ENCODE data around the gene SPATA12.

The SPATA12 gene

GRCh38 chr3:57060089-57060821, at the start of gene SPATA12:
TSS of gene SPATA12 (plus strand) at chr3:57060664. CDS start at chr3:57073695, 13,031 bp downstream.
- no peak for TF ChIP-seq JUND (IDR thresholded peaks at IDR 0.05; ENCODE audit: low read depth)
- in situ Hi-C loops (cut with HindIII; ENCODE audit: low pct_unique_long_range_greater_than_20kb, low sequenced_read_pairs), result no loop called here
- peak in 1 of 2 experiments; percentile 36 for DNase-seq (ENCODE audit: low read depth in 1 of 2, low spot score in 1 of 2)

DNA sequence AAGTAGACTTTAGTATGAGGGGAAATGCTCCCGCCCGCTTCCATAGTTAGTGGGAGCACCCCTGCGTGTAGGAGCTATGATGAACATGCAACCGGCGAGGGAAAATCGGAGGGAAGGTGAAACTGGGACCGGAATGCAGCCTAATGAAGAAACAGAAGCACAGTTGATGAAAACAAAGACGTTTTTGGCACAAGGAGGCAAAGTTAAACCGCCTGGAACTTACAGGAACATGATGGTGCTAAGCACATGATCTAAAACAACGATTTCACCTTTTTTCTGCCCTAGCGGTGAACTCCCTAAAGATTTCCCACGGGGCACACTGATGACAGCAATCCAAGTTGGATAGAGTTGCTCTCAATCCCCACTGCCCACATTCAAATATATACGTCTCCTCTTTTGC, 49.4 kb upstream of the SPATA12 start:
- DNase-seq (ENCODE audit: low read depth in 1 of 2, low spot score in 1 of 2), result no peak
- in situ Hi-C loops (cut with HindIII; ENCODE audit: low pct_unique_long_range_greater_than_20kb, low sequenced_read_pairs), result no loop called here
- no peak for TF ChIP-seq JUND (IDR thresholded peaks at IDR 0.05; ENCODE audit: low read depth)

DNA sequence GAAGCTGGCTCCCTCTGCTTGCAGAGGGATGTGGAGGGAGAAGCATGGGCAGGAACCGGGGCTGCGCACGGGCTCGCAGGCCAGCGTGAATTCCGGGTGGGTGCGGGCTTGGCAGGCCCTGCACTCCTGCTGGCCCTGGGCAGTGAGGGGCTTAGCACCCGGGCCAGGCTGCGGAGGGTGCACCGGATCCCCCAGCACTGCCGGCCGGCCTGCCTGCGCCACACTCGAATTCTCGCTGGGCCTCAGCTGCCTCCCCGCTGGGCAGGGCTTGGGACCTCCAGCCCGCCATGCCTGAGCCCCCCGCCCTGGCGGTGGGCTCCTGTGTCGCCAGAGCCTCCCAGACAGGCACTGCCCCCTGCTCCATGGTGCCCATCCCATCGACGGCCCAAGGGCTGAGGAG, 47.6 kb upstream of the SPATA12 start:
- in situ Hi-C loops (cut with HindIII; ENCODE audit: low pct_unique_long_range_greater_than_20kb, low sequenced_read_pairs), result no loop called here
- no peak for DNase-seq (ENCODE audit: low read depth in 1 of 2, low spot score in 1 of 2)
- TF ChIP-seq JUND (IDR thresholded peaks at IDR 0.05; ENCODE audit: low read depth), result no peak

DNA sequence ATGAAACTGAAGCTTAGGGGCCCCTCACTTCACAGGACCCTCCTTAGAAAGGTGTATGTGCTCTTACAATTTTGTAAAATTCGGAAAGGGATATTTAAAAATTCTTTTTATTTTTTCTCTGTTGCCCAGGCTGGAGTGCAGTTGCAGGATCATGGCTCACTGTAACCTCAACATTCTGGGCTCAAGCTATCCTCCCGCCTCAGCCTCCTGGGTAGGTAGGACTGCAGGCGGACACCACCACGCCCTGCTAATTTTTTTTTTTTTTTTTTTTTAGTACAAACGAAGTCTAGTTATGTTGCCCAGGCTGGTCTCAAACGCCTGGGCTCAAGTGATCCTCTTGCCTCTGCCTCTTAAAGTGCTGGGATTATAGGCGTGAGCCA, 45.1 kb upstream of the SPATA12 start:
- no peak for DNase-seq (ENCODE audit: low read depth in 1 of 2, low spot score in 1 of 2)
- TF ChIP-seq JUND (IDR thresholded peaks at IDR 0.05; ENCODE audit: low read depth), result no peak
- in situ Hi-C loops (cut with HindIII; ENCODE audit: low pct_unique_long_range_greater_than_20kb, low sequenced_read_pairs), result no loop called here

DNA sequence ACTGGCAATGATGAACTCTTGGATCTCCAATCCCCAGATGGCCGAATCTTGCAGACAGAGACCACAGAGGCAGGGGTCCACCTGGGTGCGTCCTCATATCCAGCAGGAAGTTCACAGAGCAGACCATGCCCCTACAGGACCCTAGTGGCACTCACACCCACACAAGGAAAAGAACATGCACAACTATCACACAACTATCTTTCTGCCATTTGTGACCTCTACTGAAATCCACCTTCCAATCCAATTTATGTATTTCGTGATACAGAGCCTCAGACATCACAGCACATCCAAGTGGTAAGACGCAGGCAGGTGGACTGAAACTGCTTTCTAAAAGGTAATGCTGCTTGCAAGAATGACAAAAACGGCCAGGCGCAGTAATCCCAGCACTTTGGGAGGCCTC, 44.6 kb upstream of the SPATA12 start:
- no peak for TF ChIP-seq JUND (IDR thresholded peaks at IDR 0.05; ENCODE audit: low read depth)
- in situ Hi-C loops (cut with HindIII; ENCODE audit: low pct_unique_long_range_greater_than_20kb, low sequenced_read_pairs), result no loop called here
- no peak for DNase-seq (ENCODE audit: low read depth in 1 of 2, low spot score in 1 of 2)

GRCh38 chr3:57017459-57017845, 43.0 kb upstream of the SPATA12 start:
- TF ChIP-seq JUND (IDR thresholded peaks at IDR 0.05; ENCODE audit: low read depth), result no peak
- in situ Hi-C loops (cut with HindIII; ENCODE audit: low pct_unique_long_range_greater_than_20kb, low sequenced_read_pairs), result no loop called here

DNA sequence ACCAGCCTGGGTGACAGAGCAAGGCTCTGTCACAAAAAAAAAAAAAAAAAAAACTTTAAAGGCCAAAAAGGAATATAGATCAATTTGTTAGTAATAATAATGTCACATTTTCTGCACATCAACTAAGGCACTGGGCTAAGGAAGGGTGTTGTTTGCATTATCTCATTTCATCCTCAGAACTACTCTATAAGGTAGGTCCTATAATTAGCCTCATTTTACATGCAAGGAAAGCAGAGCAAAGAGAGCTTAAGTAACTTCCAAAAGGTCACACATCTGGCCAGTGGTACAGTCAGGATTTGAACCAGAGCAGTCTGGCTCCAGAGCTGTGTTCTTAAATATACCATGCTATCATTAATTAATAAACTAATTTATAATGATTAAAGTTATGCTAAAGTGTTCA, 42.2 kb upstream of the SPATA12 start:
- no peak for DNase-seq (ENCODE audit: low read depth in 1 of 2, low spot score in 1 of 2)
- TF ChIP-seq JUND (IDR thresholded peaks at IDR 0.05; ENCODE audit: low read depth), result no peak
- in situ Hi-C loops (cut with HindIII; ENCODE audit: low pct_unique_long_range_greater_than_20kb, low sequenced_read_pairs), result no loop called here

More at GRCh38 chr3:57017459-57017845, 43.0 kb upstream of the SPATA12 start:
- DNase-seq (ENCODE audit: low read depth in 1 of 2, low spot score in 1 of 2), result no peak

- in situ Hi-C loops (cut with HindIII; ENCODE audit: low pct_unique_long_range_greater_than_20kb, low sequenced_read_pairs), result no loop called here
- no peak for DNase-seq (ENCODE audit: low read depth in 1 of 2, low spot score in 1 of 2)
- no peak for TF ChIP-seq JUND (IDR thresholded peaks at IDR 0.05; ENCODE audit: low read depth)
Observed at GRCh38 chr3:57019057-57019456, 41.4 kb upstream of the SPATA12 start.

GRCh38 chr3:57025237-57025636, 35.2 kb upstream of the SPATA12 start:
- in situ Hi-C loops (cut with HindIII; ENCODE audit: low pct_unique_long_range_greater_than_20kb, low sequenced_read_pairs), result no loop called here
- DNase-seq (ENCODE audit: low read depth in 1 of 2, low spot score in 1 of 2), result no peak
- no peak for TF ChIP-seq JUND (IDR thresholded peaks at IDR 0.05; ENCODE audit: low read depth)

DNA sequence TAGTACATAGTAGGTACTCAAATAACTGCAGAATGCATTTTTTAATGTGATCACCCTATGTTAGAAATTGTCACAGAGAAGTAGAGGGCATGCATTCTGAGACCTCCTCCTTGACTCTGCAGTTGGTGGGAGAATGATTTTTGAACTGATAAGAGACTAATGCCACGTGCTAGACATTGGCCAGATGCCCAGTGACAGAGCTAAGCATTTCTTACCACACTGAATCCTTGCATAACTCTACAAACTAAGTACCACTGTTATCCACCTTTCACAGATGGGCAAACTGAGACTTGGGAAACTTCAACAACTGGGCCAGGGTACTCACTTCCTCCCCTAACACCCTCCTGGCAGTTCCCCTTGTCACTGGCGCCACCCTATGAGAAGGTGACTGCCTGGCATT, 33.5 kb upstream of the SPATA12 start:
- no peak for DNase-seq (ENCODE audit: low read depth in 1 of 2, low spot score in 1 of 2)
- in situ Hi-C loops (cut with HindIII; ENCODE audit: low pct_unique_long_range_greater_than_20kb, low sequenced_read_pairs), result no loop called here
- TF ChIP-seq JUND (IDR thresholded peaks at IDR 0.05; ENCODE audit: low read depth), result no peak

GRCh38 chr3:57029383-57029782, 31.1 kb upstream of the SPATA12 start:
- no peak for TF ChIP-seq JUND (IDR thresholded peaks at IDR 0.05; ENCODE audit: low read depth)
- DNase-seq (ENCODE audit: low read depth in 1 of 2, low spot score in 1 of 2), result no peak
- in situ Hi-C loops (cut with HindIII; ENCODE audit: low pct_unique_long_range_greater_than_20kb, low sequenced_read_pairs), result no loop called here

DNA sequence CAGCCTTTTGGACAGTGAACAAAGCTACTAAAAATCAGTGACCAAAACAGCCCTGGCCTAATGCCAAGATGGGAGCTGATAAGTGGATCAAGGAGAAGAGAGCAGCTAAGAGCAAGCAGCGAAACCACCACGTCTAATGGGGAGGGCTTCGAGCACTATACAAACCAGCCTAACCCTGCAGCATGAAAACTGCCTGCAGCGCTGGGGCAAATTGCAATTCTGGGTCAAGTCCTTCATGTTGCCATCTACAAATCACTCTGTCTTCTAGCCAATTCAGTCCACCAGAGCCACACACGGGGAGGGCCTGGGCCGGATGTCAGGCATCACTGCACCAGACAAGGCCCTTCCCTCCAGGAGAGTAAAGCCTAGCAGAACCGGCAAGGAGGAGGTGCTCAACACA, 30.5 kb upstream of the SPATA12 start:
- in situ Hi-C loops (cut with HindIII; ENCODE audit: low pct_unique_long_range_greater_than_20kb, low sequenced_read_pairs), result no loop called here
- no peak for DNase-seq (ENCODE audit: low read depth in 1 of 2, low spot score in 1 of 2)

DNA sequence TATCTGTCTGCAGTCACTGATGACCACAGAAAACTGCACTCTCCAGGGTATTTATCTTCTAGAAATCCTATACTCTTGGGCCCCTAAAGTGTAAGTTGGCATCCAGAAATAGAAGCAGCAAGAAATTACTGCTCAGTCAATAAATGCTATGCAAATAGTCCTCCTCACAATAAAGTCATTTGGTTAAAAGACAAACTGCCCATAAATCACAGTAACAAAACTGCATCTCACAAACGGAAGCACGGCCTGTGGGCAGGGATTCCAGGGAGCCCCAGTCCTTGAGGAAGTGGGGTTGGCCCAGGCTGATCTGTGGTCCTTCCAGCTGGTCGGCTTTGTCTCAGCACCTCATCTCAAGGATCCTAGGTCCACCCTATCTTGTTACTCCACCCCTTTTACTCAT, 29.7 kb upstream of the SPATA12 start:
- in situ Hi-C loops (cut with HindIII; ENCODE audit: low pct_unique_long_range_greater_than_20kb, low sequenced_read_pairs), result no loop called here
- no peak for DNase-seq (ENCODE audit: low read depth in 1 of 2, low spot score in 1 of 2)
- TF ChIP-seq JUND (IDR thresholded peaks at IDR 0.05; ENCODE audit: low read depth), result no peak

More for the DNA sequence above, 30.5 kb upstream of the SPATA12 start:
- TF ChIP-seq JUND (IDR thresholded peaks at IDR 0.05; ENCODE audit: low read depth), result no peak

All from T47D (cell line).